SU-DHL-6 (cell line): ENCODE results near the gene C12orf43.

Experiments used
- H2AFZ ChIP-seq: fragments of 200-600 bp; sonication (generic); 2 replicates; pipeline ENCODE4 v1.6.1; 2014; ENCODE audit warnings: low read depth, mild to moderate bottlenecking, moderate library complexity, mixed read lengths, antibody characterized with exemption, low read length; ENCODE audit not compliant: severe bottlenecking
- H3F3A ChIP-seq: fragments of 200-600 bp; shearing (Covaris generic); 2 replicates; pipeline ENCODE4 v1.6.0; 2016; ENCODE audit warnings: antibody characterized with exemption, mild to moderate bottlenecking; ENCODE audit not compliant: insufficient read depth
- H3K27ac ChIP-seq: fragments of 200-600 bp; sonication (generic); 2 replicates; pipeline ENCODE4 v1.5.1; 2016; ENCODE audit warnings: low read depth, mild to moderate bottlenecking, low read length, moderate library complexity, mixed read lengths
- H3K27me3 ChIP-seq: fragments of 200-600 bp; sonication (generic), shearing (Covaris generic); 2 replicates; pipeline ENCODE4 v1.6.0; 2014; ENCODE audit warnings: mild to moderate bottlenecking, low read length
- H3K36me3 ChIP-seq: fragments of 200-600 bp; sonication (generic); 2 replicates; pipeline ENCODE4 v1.6.1; 2014; ENCODE audit warnings: mild to moderate bottlenecking, low read length, mixed read lengths
- H3K4me2 ChIP-seq: fragments of 300-600, 200-600 bp; shearing (Covaris generic), sonication (generic); 2 replicates; pipeline ENCODE4 v1.6.0; 2014; ENCODE audit warnings: low read length, low read depth, mild to moderate bottlenecking; ENCODE audit not compliant: poor library complexity, severe bottlenecking
- H3K4me3 ChIP-seq: fragments of 200-600 bp; sonication (generic); 2 replicates; pipeline ENCODE4 v1.5.1; 2014; ENCODE audit warnings: antibody characterized with exemption, low read length, mild to moderate bottlenecking, mixed read lengths; ENCODE audit not compliant: insufficient read depth, poor library complexity, severe bottlenecking
- H3K79me2 ChIP-seq: fragments of 200-600 bp; sonication (generic); 2 replicates; pipeline ENCODE4 v1.6.1; 2014; ENCODE audit warnings: mild to moderate bottlenecking, low read length, moderate library complexity; ENCODE audit not compliant: insufficient read depth
- H3K9ac ChIP-seq: fragments of 200-600 bp; sonication (generic); 2 replicates; pipeline ENCODE4 v1.7.0; 2014; ENCODE audit warnings: mild to moderate bottlenecking, low read length
- H3K9me2 ChIP-seq: fragments of 200-600 bp; sonication (generic); replicated peaks from 2 replicates; pipeline ENCODE4 v1.6.1; 2014; ENCODE audit warnings: low read length; ENCODE audit not compliant: insufficient read depth
- H3K9me3 ChIP-seq: fragments of 200-600 bp; sonication (generic); 2 replicates; pipeline ENCODE4 v1.6.1; 2014; ENCODE audit warnings: low read length, mixed read lengths; ENCODE audit not compliant: insufficient read depth
- H4K20me1 ChIP-seq: fragments of 200-600 bp; sonication (generic); 2 replicates; pipeline ENCODE4 v1.6.1; 2014; ENCODE audit warnings: low read depth, mild to moderate bottlenecking, antibody characterized with exemption, low read length, moderate library complexity, mixed read lengths
- CTCF ChIP-seq: fragments of 200-600 bp; sonication (generic); IDR thresholded peaks from one replicate; pipeline ENCODE4 v1.5.1; 2017; ENCODE audit warnings: antibody characterized with exemption, mild to moderate bottlenecking, low read length, moderate library complexity; ENCODE audit not compliant: insufficient read depth, poor library complexity, severe bottlenecking
- EZH2phosphoT487 ChIP-seq: fragments of 200-600 bp; sonication (generic), shearing (Covaris generic); conservative IDR thresholded peaks from 2 replicates; pipeline ENCODE4 v1.6.1; 2018; ENCODE audit warnings: mild to moderate bottlenecking, antibody characterized with exemption, low read length, moderate library complexity, mixed read lengths

Gene C12orf43

DNA sequence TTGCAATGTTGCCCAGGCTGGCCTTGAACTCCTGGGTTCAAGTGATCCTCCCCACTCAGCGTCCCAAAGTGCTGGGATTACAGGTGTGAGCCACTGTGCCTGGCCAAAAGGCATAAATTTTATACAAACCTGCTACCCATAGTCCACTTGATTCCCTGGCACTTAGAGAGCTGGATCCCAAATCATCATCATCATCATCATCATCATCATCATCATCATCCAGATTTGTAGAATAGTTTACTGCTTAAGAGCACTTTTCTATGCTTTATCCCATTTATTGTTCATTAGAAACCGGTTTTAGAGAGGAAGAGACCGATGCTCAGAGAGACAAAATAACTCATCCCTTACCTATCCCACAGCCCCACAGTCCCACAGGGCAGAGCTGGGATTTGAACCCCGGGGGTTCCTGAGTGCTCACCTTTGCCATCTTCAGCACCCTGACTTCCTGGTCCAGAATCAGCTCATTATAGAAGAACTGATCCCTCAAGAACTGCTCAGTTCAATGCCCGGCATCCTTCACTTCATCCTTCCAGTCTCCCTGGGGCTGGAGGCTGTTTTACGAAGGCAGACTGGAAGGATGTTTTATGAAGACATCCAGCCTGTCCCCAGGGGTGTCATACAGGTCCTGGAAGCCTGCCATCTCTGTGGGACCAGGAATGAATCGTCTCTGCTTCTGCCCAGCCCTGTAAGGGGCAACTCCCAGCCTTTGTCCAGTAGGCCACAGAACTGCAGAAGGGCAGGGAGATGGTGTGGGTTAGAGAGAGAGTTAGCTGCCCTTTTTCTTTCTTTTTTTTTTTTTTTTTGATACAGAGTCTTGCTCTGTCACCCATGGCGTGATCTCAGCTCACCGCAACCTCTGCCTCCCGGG, 43.0 kb upstream of the C12orf43 start:
- H3K27ac ChIP-seq: no peak overlapping the region
- no peaks in the 10 kb centered on the region for H3K27me3 ChIP-seq
- H4K20me1 ChIP-seq: no peaks in the 10 kb centered on the region
- no peaks in the 10 kb centered on the region for H3K36me3 ChIP-seq
- H3F3A ChIP-seq: no peaks in the 10 kb centered on the region
- no peak overlapping the region for H3K4me2 ChIP-seq
- no peaks in the 10 kb centered on the region for H3K9me3 ChIP-seq
- no peaks in the 10 kb centered on the region for H3K79me2 ChIP-seq
- H3K4me3 ChIP-seq: no peak overlapping the region
- H3K9ac ChIP-seq: no peak overlapping the region
- no peak for TF ChIP-seq CTCF
- TF ChIP-seq EZH2phosphoT487: no peak
- H3K9me2 ChIP-seq: no peaks in the 10 kb centered on the region
- H2AFZ ChIP-seq: peak overlapping the region; percentile 9

- TF ChIP-seq CTCF: no peak
- no peak for TF ChIP-seq EZH2phosphoT487
- H3K9me2 ChIP-seq: no peaks in the 10 kb centered on the region
- no peak overlapping the region for H3K9ac ChIP-seq
- no peak overlapping the region for H3K4me2 ChIP-seq
- H3F3A ChIP-seq: no peaks in the 10 kb centered on the region
- no peaks in the 10 kb centered on the region for H3K79me2 ChIP-seq
- no peaks in the 10 kb centered on the region for H4K20me1 ChIP-seq
- no peak overlapping the region for H3K27ac ChIP-seq
- H3K9me3 ChIP-seq: no peaks in the 10 kb centered on the region
- H3K4me3 ChIP-seq: no peak overlapping the region
- H3K36me3 ChIP-seq: no peaks in the 10 kb centered on the region
- no peak overlapping the region for H2AFZ ChIP-seq
- no peaks in the 10 kb centered on the region for H3K27me3 ChIP-seq
Measured at GRCh38 chr12:121057794-121058193, 41.5 kb upstream of the C12orf43 start.

DNA sequence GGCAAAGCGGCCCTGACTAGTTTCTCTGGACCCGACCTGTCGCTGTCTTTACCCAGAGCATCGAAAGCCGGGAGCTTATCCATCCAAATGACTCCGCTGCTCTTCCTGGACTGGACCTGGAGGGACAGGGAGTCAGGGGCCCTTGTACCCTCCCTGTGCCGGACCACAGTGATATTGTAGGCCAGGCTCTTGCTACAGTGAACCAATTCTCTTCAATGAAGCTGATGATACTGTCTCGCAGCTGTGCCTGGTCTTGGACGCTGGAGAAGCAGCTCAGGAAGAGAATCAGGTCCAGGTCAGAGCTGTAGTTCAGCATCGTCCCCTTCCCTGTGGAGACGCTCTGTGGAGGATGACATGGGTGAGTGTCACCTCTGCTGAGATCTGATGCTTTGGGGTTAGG, 37.4 kb upstream of the C12orf43 start:
- Histone ChIP-seq H2AFZ (no peak overlapping the region), H3K4me3 (no peak overlapping the region), H3F3A (no peaks in the 10 kb centered on the region), H3K27me3 (no peaks in the 10 kb centered on the region), H3K36me3 (no peaks in the 10 kb centered on the region), H3K27ac (no peak overlapping the region), H3K79me2 (no peaks in the 10 kb centered on the region), H3K9ac (no peak overlapping the region), H4K20me1 (no peaks in the 10 kb centered on the region), H3K4me2 (no peak overlapping the region), H3K9me2 (no peaks in the 10 kb centered on the region), H3K9me3 (no peaks in the 10 kb centered on the region)
- TF ChIP-seq CTCF (no peak), EZH2phosphoT487 (no peak)
